MCF 10A (cell line): ENCODE results near the gene ANGEL2. TPM values are rescaled to one million over a fixed set of nuclear protein-coding genes. Genes with fewer than 3 reads are reported as not detected.

Source experiments
- BruUV-seq: library from RNA; stranded (reverse); fragments of 400-500 nt; replicated peaks from 2 replicates; lab custom pipeline; 2021; lab: Mats Ljungman, UMichigan
- CTCF ChIA-PET: fragments of 300-600 bp; sonication (Branson Sonifier 250); formaldehyde crosslinking; extraction: SDS; loops from one replicate; lab custom pipeline; 2021; ENCODE audit warnings: antibody characterized with exemption, inconsistent platforms; lab: Yijun Ruan, JAX
- POLR2A ChIA-PET: fragments of 300-600, 350-650 bp; sonication (Branson Sonifier 250); formaldehyde crosslinking; extraction: SDS; loops from one replicate; lab custom pipeline; 2020; ENCODE audit warnings: antibody characterized with exemption, inconsistent platforms; lab: Yijun Ruan, JAX
- DNase-seq: peaks from one replicate; pipeline ENCODE4 v3.0.0-alpha.2; 2018; ENCODE audit not compliant: unreplicated experiment
- H3K27ac Mint-ChIP-seq: one replicate; pipeline ENCODE4 v1.8.0; 2022; ENCODE audit warnings: mild to moderate bottlenecking, low read depth, mixed read lengths; ENCODE audit not compliant: unreplicated experiment
- H3K27me3 Mint-ChIP-seq: one replicate; pipeline ENCODE4 v1.8.0; 2022; ENCODE audit warnings: mixed read lengths; ENCODE audit not compliant: insufficient read depth, unreplicated experiment
- H3K36me3 Mint-ChIP-seq: one replicate; pipeline ENCODE4 v1.8.0; 2022; ENCODE audit warnings: mild to moderate bottlenecking, moderate library complexity, mixed read lengths; ENCODE audit not compliant: insufficient read depth, unreplicated experiment
- H3K4me1 Mint-ChIP-seq: one replicate; pipeline ENCODE4 v1.8.0; 2022; ENCODE audit warnings: mixed read lengths; ENCODE audit not compliant: insufficient read depth, unreplicated experiment
- H3K4me3 Mint-ChIP-seq: one replicate; pipeline ENCODE4 v1.8.0; 2022; ENCODE audit warnings: mild to moderate bottlenecking, moderate library complexity, mixed read lengths; ENCODE audit not compliant: unreplicated experiment
- H3K9me3 Mint-ChIP-seq: one replicate; pipeline ENCODE4 v1.8.0; 2022; ENCODE audit warnings: mixed read lengths; ENCODE audit not compliant: unreplicated experiment
- CTCF ChIP-seq: fragments of 200-600 bp; IDR thresholded peaks from one replicate; pipeline ENCODE4 v1.8.0; 2022; ENCODE audit warnings: antibody characterized with exemption, mild to moderate bottlenecking; ENCODE audit not compliant: unreplicated experiment
- intact Hi-C: fragments of 100-400 bp; cut with micrococcal nuclease; formaldehyde crosslinking; loops from 2 replicates; pipeline ENCODE4 v1.14.1; 2022
- total RNA-seq: library from RNA; stranded (reverse); gene quantifications from 2 replicates; pipeline ENCODE4 v1.2.3, GENCODE V29; 2022

The ANGEL2 gene
- total RNA-seq, 1 experiment from 2014 or later, result 89.7 TPM

- CTCF ChIA-PET, result interaction anchor here (0.6 to 2.8 kb wide), 4 partner anchors 13 to 1133 kb away, joined by 3 to 16 read pairs (median 4); no protein-coding TSS in a partner anchor
- Mint-ChIP-seq H3K36me3 (peaks cover 8% of the 10 kb centered on the region), H3K4me3 (no peak overlapping the region), H3K9me3 (no peaks in the 10 kb centered on the region), H3K27ac (no peak overlapping the region), H3K27me3 (no peaks in the 10 kb centered on the region), H3K4me1 (peaks cover 18% of the 10 kb centered on the region)
- no TSS peak for BruUV-seq
- POLR2A ChIA-PET, result interaction anchor here (0.6 to 2.4 kb wide), 3 partner anchors 9 to 43 kb away, joined by 4 to 10 read pairs (median 7); partner anchors contain the start of gene ANGEL2
- TF ChIP-seq CTCF, result no peak
- DNase-seq, result no peak
- intact Hi-C loops, result loop anchor here (10.0 kb wide), 1 partner anchor 263 kb away; the partner anchor contains the start of genes NSL1 and TATDN3
These were observed 41.8 kb upstream of the ANGEL2 start for GRCh38 chr1:213057264-213058059.

- CTCF ChIA-PET, result interaction anchor here (0.5 to 2.8 kb wide), 10 partner anchors 11 to 1274 kb away, joined by 3 to 16 read pairs (median 4); partner anchors contain the start of genes NSL1 and TATDN3
- peaks cover 6% of the 10 kb centered on the region for H3K36me3 Mint-ChIP-seq
- POLR2A ChIA-PET, result interaction anchor here (0.6 to 2.4 kb wide), 7 partner anchors 10 to 1221 kb away, joined by 3 to 10 read pairs (median 4); partner anchors contain the start of genes ANGEL2 and FLVCR1
- no peak overlapping the region for H3K4me3 Mint-ChIP-seq
- intact Hi-C loops, result loop anchor here (10.0 kb wide), 1 partner anchor 261 kb away; the partner anchor contains the start of genes NSL1 and TATDN3
- BruUV-seq, result no TSS peak
- DNase-seq, result no peak
- TF ChIP-seq CTCF, result no peak
- peaks cover 20% of the 10 kb centered on the region for H3K4me1 Mint-ChIP-seq
- H3K27ac Mint-ChIP-seq, result no peak overlapping the region
- no peaks in the 10 kb centered on the region for H3K27me3 Mint-ChIP-seq
- no peaks in the 10 kb centered on the region for H3K9me3 Mint-ChIP-seq
These were observed 40.1 kb upstream of the ANGEL2 start for GRCh38 chr1:213055767-213056166.

- CTCF ChIA-PET, result interaction anchor here (0.5 to 2.8 kb wide), 11 partner anchors 12 to 1422 kb away, joined by 3 to 16 read pairs (median 4); partner anchors contain the start of genes NSL1 and TATDN3
- no peak overlapping the region for H3K4me3 Mint-ChIP-seq
- intact Hi-C loops, result loop anchor here (10.0 kb wide), 1 partner anchor 260 kb away; the partner anchor contains the start of genes NSL1 and TATDN3
- POLR2A ChIA-PET, result interaction anchor here (0.6 to 2.4 kb wide), 9 partner anchors 12 to 1222 kb away, joined by 3 to 10 read pairs (median 4); partner anchors contain the start of genes ANGEL2 and FLVCR1
- peaks cover 7% of the 10 kb centered on the region for H3K9me3 Mint-ChIP-seq
- H3K27ac Mint-ChIP-seq, result no peak overlapping the region
- TF ChIP-seq CTCF, result no peak
- peaks cover 28% of the 10 kb centered on the region for H3K4me1 Mint-ChIP-seq
- H3K27me3 Mint-ChIP-seq, result no peaks in the 10 kb centered on the region
- BruUV-seq, result no TSS peak
- DNase-seq, result peak; percentile 66
- peaks cover 14% of the 10 kb centered on the region for H3K36me3 Mint-ChIP-seq
These were observed 39.3 kb upstream of the ANGEL2 start for GRCh38 chr1:213054733-213055591.
